HG03045 (cell line): ENCODE data around the gene EIF2B5.

Experiments used
- ATAC-seq: cut with Tn5 transposase; IDR thresholded peaks from one replicate; pipeline ENCODE4 v1.9.1; 2021; ENCODE audit warnings: mild to moderate bottlenecking, moderate library complexity; ENCODE audit not compliant: unreplicated experiment

Gene EIF2B5

GRCh38 chr3:184192889-184193288, 57.7 kb downstream of the EIF2B5 start:
- ATAC-seq = no peak

GRCh38 chr3:184193991-184194539, 58.9 kb downstream of the EIF2B5 start:
- ATAC-seq = no peak
